ENCODE measurements around the gene CAMTA1. TPM values are rescaled to one million over a fixed set of nuclear protein-coding genes. Genes with fewer than 3 reads are reported as not detected.

CAMTA1 gene
- total RNA-seq, 1 experiment from 2014 or later: 82.2 TPM

- ChIA-PET CTCF (no interaction called here), POLR2A (interaction anchor here (0.6 kb wide), 1 partner anchor 498 kb away, joined by 5 read pairs; no protein-coding TSS in a partner anchor)
- H3K27me3 ChIP-seq (ENCODE audit: control insufficient read depth, insufficient read depth, low read length): no peaks in the 10 kb centered on the region
- peak; percentile 42 for ATAC-seq
- H3K27ac ChIP-seq (ENCODE audit: low read length): peak overlapping the region; percentile 79
- BruUV-seq (replicated peaks): no TSS peak
- H3K4me3 ChIP-seq (ENCODE audit: low read depth in 2 of 2, low read length in 2 of 2): peak overlapping the region; percentile 77 to 78
- in situ Hi-C loops (cut with HindIII; ENCODE audit: low pct_unique_long_range_greater_than_20kb, low sequenced_read_pairs) (no loop called here), intact Hi-C loops (cut with micrococcal nuclease; ENCODE audit: unreplicated experiment) (loop anchor here (2.0 kb wide), 1 partner anchor 43 kb away; no protein-coding TSS in a partner anchor)
- no peaks in the 10 kb centered on the region for H3K36me3 ChIP-seq (ENCODE audit: control insufficient read depth, insufficient read depth, low read length)
- DNase-seq (ENCODE audit: low read depth, low spot score): no peak
- TF ChIP-seq POLR2AphosphoS5 (IDR thresholded peaks at IDR 0.05; ENCODE audit: low read depth, low read length) (no peak), SIN3A (IDR thresholded peaks at IDR 0.05; ENCODE audit: borderline replicate concordance, insufficient read depth, low read depth, low read length) (0 out of 2 replicates have a peak, but pooled peaks have one; percentile 50)
- H3K9me3 ChIP-seq (ENCODE audit: control insufficient read depth, insufficient read depth, low read depth, low read length): no peaks in the 10 kb centered on the region
- H3K4me1 ChIP-seq (ENCODE audit: control insufficient read depth, insufficient read depth, low read length): peaks cover 15% of the 10 kb centered on the region
Measured at GRCh38 chr1:6785728-6786505, 663 bp downstream of the CAMTA1 start.

- DNase-seq (ENCODE audit: low read depth, low spot score) (no peak), ATAC-seq (no peak)
- Histone ChIP-seq H3K36me3 (ENCODE audit: control insufficient read depth, insufficient read depth, low read length) (no peaks in the 10 kb centered on the region), H3K27ac (ENCODE audit: low read length) (no peak overlapping the region), H3K9me3 (ENCODE audit: control insufficient read depth, insufficient read depth, low read depth, low read length) (no peaks in the 10 kb centered on the region), H3K4me1 (ENCODE audit: control insufficient read depth, insufficient read depth, low read length) (peaks cover 13% of the 10 kb centered on the region), H3K27me3 (ENCODE audit: control insufficient read depth, insufficient read depth, low read length) (no peaks in the 10 kb centered on the region), H3K4me3 (ENCODE audit: low read depth in 2 of 2, low read length in 2 of 2) (no peak overlapping the region)
- BruUV-seq (replicated peaks): no TSS peak
- in situ Hi-C loops (cut with HindIII; ENCODE audit: low pct_unique_long_range_greater_than_20kb, low sequenced_read_pairs): no loop called here
- intact Hi-C loops (cut with micrococcal nuclease; ENCODE audit: unreplicated experiment): no loop called here
- no peak for TF ChIP-seq TCF7L2 (IDR thresholded peaks at IDR 0.05; ENCODE audit: low read depth, low read length)
- TF ChIP-seq POLR2AphosphoS5 (IDR thresholded peaks at IDR 0.05; ENCODE audit: low read depth, low read length): no peak
- TF ChIP-seq SIN3A (IDR thresholded peaks at IDR 0.05; ENCODE audit: borderline replicate concordance, insufficient read depth, low read depth, low read length): no peak
- TF ChIP-seq, protein P1, sequence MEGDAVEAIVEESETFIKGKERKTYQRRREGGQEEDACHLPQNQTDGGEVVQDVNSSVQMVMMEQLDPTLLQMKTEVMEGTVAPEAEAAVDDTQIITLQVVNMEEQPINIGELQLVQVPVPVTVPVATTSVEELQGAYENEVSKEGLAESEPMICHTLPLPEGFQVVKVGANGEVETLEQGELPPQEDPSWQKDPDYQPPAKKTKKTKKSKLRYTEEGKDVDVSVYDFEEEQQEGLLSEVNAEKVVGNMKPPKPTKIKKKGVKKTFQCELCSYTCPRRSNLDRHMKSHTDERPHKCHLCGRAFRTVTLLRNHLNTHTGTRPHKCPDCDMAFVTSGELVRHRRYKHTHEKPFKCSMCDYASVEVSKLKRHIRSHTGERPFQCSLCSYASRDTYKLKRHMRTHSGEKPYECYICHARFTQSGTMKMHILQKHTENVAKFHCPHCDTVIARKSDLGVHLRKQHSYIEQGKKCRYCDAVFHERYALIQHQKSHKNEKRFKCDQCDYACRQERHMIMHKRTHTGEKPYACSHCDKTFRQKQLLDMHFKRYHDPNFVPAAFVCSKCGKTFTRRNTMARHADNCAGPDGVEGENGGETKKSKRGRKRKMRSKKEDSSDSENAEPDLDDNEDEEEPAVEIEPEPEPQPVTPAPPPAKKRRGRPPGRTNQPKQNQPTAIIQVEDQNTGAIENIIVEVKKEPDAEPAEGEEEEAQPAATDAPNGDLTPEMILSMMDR (IDR thresholded peaks at IDR 0.05): no peak
- TF ChIP-seq, protein P2, sequence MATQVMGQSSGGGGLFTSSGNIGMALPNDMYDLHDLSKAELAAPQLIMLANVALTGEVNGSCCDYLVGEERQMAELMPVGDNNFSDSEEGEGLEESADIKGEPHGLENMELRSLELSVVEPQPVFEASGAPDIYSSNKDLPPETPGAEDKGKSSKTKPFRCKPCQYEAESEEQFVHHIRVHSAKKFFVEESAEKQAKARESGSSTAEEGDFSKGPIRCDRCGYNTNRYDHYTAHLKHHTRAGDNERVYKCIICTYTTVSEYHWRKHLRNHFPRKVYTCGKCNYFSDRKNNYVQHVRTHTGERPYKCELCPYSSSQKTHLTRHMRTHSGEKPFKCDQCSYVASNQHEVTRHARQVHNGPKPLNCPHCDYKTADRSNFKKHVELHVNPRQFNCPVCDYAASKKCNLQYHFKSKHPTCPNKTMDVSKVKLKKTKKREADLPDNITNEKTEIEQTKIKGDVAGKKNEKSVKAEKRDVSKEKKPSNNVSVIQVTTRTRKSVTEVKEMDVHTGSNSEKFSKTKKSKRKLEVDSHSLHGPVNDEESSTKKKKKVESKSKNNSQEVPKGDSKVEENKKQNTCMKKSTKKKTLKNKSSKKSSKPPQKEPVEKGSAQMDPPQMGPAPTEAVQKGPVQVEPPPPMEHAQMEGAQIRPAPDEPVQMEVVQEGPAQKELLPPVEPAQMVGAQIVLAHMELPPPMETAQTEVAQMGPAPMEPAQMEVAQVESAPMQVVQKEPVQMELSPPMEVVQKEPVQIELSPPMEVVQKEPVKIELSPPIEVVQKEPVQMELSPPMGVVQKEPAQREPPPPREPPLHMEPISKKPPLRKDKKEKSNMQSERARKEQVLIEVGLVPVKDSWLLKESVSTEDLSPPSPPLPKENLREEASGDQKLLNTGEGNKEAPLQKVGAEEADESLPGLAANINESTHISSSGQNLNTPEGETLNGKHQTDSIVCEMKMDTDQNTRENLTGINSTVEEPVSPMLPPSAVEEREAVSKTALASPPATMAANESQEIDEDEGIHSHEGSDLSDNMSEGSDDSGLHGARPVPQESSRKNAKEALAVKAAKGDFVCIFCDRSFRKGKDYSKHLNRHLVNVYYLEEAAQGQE (IDR thresholded peaks at IDR 0.05; ENCODE audit: insufficient read depth in 1 of 2, low read depth in 2 of 2, low read length in 1 of 2): no peak
- POLR2A ChIA-PET: interaction anchor here (0.7 kb wide), 1 partner anchor 114 kb away, joined by 12 read pairs; no protein-coding TSS in a partner anchor
- CTCF ChIA-PET: no interaction called here
Measured at GRCh38 chr1:6788946-6789345, 3.7 kb downstream of the CAMTA1 start.

GRCh38 chr1:6790146-6790545, 4.9 kb downstream of the CAMTA1 start:
- Histone ChIP-seq H3K27me3 (ENCODE audit: control insufficient read depth, insufficient read depth, low read length) (no peaks in the 10 kb centered on the region), H3K4me1 (ENCODE audit: control insufficient read depth, insufficient read depth, low read length) (peaks cover 13% of the 10 kb centered on the region), H3K4me3 (ENCODE audit: low read depth in 2 of 2, low read length in 2 of 2) (no peak overlapping the region), H3K9me3 (ENCODE audit: control insufficient read depth, insufficient read depth, low read depth, low read length) (no peaks in the 10 kb centered on the region), H3K36me3 (ENCODE audit: control insufficient read depth, insufficient read depth, low read length) (no peaks in the 10 kb centered on the region), H3K27ac (ENCODE audit: low read length) (no peak overlapping the region)
- POLR2A ChIA-PET: no interaction called here
- in situ Hi-C loops (cut with HindIII; ENCODE audit: low pct_unique_long_range_greater_than_20kb, low sequenced_read_pairs) (no loop called here), intact Hi-C loops (cut with micrococcal nuclease; ENCODE audit: unreplicated experiment) (loop anchor here (5.0 kb wide), 3 partner anchors 102 to 427 kb away; no protein-coding TSS in a partner anchor)
- ATAC-seq: no peak
- TF ChIP-seq TCF7L2 (IDR thresholded peaks at IDR 0.05; ENCODE audit: low read depth, low read length): no peak
- TF ChIP-seq, protein P2 (IDR thresholded peaks at IDR 0.05; ENCODE audit: insufficient read depth in 1 of 2, low read depth in 2 of 2, low read length in 1 of 2): no peak
- TF ChIP-seq, protein P1 (IDR thresholded peaks at IDR 0.05): no peak
- no peak for TF ChIP-seq POLR2AphosphoS5 (IDR thresholded peaks at IDR 0.05; ENCODE audit: low read depth, low read length)
- no peak for TF ChIP-seq SIN3A (IDR thresholded peaks at IDR 0.05; ENCODE audit: borderline replicate concordance, insufficient read depth, low read depth, low read length)
- no peak for DNase-seq (ENCODE audit: low read depth, low spot score)
- BruUV-seq (replicated peaks): no TSS peak
- CTCF ChIA-PET: no interaction called here
